Neural cell (in vitro differentiated cells): ENCODE data around the gene PHF21B. TPM values are rescaled to one million over a fixed set of nuclear protein-coding genes. Genes with fewer than 3 reads are reported as not detected.

ENCODE experiments used
- H2AFZ ChIP-seq: fragments of 200-600, 300-800 bp; sonication (generic), shearing (Covaris generic); 2 replicates; pipeline ENCODE4 v1.6.0; 2014; ENCODE audit warnings: low read depth, mild to moderate bottlenecking, antibody characterized with exemption, low read length, moderate library complexity
- H3F3A ChIP-seq: fragments of 200-600 bp; shearing (Covaris generic); 2 replicates; pipeline ENCODE4 v1.6.1; 2016; ENCODE audit warnings: mild to moderate bottlenecking, moderate library complexity, mixed read lengths, antibody characterized with exemption, low read length; ENCODE audit not compliant: insufficient read depth, poor library complexity, severe bottlenecking
- H3K27ac ChIP-seq: fragments of 200-600, 300-800 bp; sonication (generic), shearing (Covaris generic); 2 replicates; pipeline ENCODE4 v1.5.1; 2014; ENCODE audit warnings: mild to moderate bottlenecking, low read length, moderate library complexity
- H3K27me3 ChIP-seq: fragments of 300-800, 200-600 bp; sonication (generic), shearing (Covaris generic); 2 replicates; pipeline ENCODE4 v1.6.0; 2014; ENCODE audit warnings: mild to moderate bottlenecking, low read depth, low read length, moderate library complexity; ENCODE audit not compliant: insufficient read depth
- H3K36me3 ChIP-seq: fragments of 300-800, 200-600 bp; sonication (generic), shearing (Covaris generic); 2 replicates; pipeline ENCODE4 v1.5.1; 2014; ENCODE audit warnings: mild to moderate bottlenecking, antibody characterized with exemption, low read length, moderate library complexity; ENCODE audit not compliant: insufficient read depth
- H3K4me2 ChIP-seq: fragments of 300-800, 200-600 bp; sonication (generic), shearing (Covaris generic); 2 replicates; pipeline ENCODE4 v1.6.0; 2014; ENCODE audit warnings: mild to moderate bottlenecking, low read length
- H3K4me3 ChIP-seq: fragments of 300-800, 200-600 bp; sonication (generic), shearing (Covaris generic); 2 replicates; pipeline ENCODE4 v1.5.1; 2014; ENCODE audit warnings: mild to moderate bottlenecking, low read length, moderate library complexity
- H3K79me2 ChIP-seq: fragments of 200-600 bp; shearing (Covaris generic); replicated peaks from 2 replicates; pipeline ENCODE4 v1.6.0; 2014; ENCODE audit warnings: mild to moderate bottlenecking, low read length, moderate library complexity; ENCODE audit not compliant: insufficient read depth
- H3K9ac ChIP-seq: fragments of 300-800, 200-600 bp; sonication (generic), shearing (Covaris generic); 2 replicates; pipeline ENCODE4 v1.6.1; 2016; ENCODE audit warnings: mild to moderate bottlenecking, low read length, mixed read lengths
- H3K9me2 ChIP-seq: fragments of 200-600 bp; shearing (Covaris generic); 2 replicates; pipeline ENCODE4 v1.6.1; 2016; ENCODE audit warnings: mild to moderate bottlenecking, low read length, mixed read lengths; ENCODE audit not compliant: insufficient read depth
- H3K9me3 ChIP-seq: fragments of 200-600, 300-800 bp; sonication (generic), shearing (Covaris generic); 2 replicates; pipeline ENCODE4 v1.6.1; 2016; ENCODE audit warnings: mild to moderate bottlenecking, mixed run types, low read length, moderate library complexity, mixed read lengths
- H4K20me1 ChIP-seq: fragments of 200-600 bp; shearing (Covaris generic); 2 replicates; pipeline ENCODE4 v1.6.1; 2016; ENCODE audit warnings: mild to moderate bottlenecking, mixed run types; ENCODE audit not compliant: insufficient read depth
- EP300 ChIP-seq: fragments of 450-650 bp; conservative IDR thresholded peaks from 2 replicates; pipeline ENCODE4 v1.6.1; 2014; ENCODE audit warnings: antibody characterized with exemption, mild to moderate bottlenecking, moderate library complexity; ENCODE audit not compliant: poor library complexity, severe bottlenecking
- EZH2 ChIP-seq: fragments of 200-600, 300-800 bp; shearing (Covaris generic), sonication (generic); IDR thresholded peaks from 2 replicates; pipeline ENCODE4 v1.6.1; 2014; ENCODE audit warnings: antibody characterized with exemption, low read length, borderline replicate concordance, mild to moderate bottlenecking; ENCODE audit not compliant: insufficient read depth, poor library complexity, severe bottlenecking
- MXI1 ChIP-seq: fragments of 450-650 bp; conservative IDR thresholded peaks from 2 replicates; pipeline ENCODE4 v1.6.1; 2014; ENCODE audit warnings: antibody characterized with exemption, mild to moderate bottlenecking; ENCODE audit not compliant: poor library complexity, severe bottlenecking
- POLR2AphosphoS5 ChIP-seq: IDR thresholded peaks from 2 replicates; pipeline ENCODE4 v1.6.1; 2012
- RAD21 ChIP-seq: fragments of 450-650 bp; conservative IDR thresholded peaks from 2 replicates; pipeline ENCODE4 v1.6.1; 2014; ENCODE audit warnings: antibody characterized with exemption, mild to moderate bottlenecking, moderate library complexity
- REST ChIP-seq: IDR thresholded peaks from 2 replicates; pipeline ENCODE4 v1.6.1; 2012; ENCODE audit warnings: borderline replicate concordance
- SMC3 ChIP-seq: fragments of 450-650 bp; conservative IDR thresholded peaks from 2 replicates; pipeline ENCODE4 v1.6.1; 2014; ENCODE audit warnings: antibody characterized with exemption, mild to moderate bottlenecking, moderate library complexity; ENCODE audit not compliant: poor library complexity
- TAF1 ChIP-seq: IDR thresholded peaks from 2 replicates; pipeline ENCODE4 v1.6.1; 2012; ENCODE audit warnings: low read depth
- polyA plus RNA-seq: library from polyadenylated mRNA; depleted of rRNA; stranded (reverse); fragments of >200 nt; gene quantifications from 2 replicates; pipeline ENCODE4 v1.2.3, GENCODE V29; 2014
- TF ChIP-seq, protein P1 (sequence below): fragments of 450-650 bp; IDR thresholded peaks from 2 replicates; pipeline ENCODE4 v1.5.1; 2014; ENCODE audit warnings: antibody characterized with exemption, mild to moderate bottlenecking, moderate library complexity; ENCODE audit not compliant: poor library complexity, severe bottlenecking

PHF21B gene
- polyA plus RNA-seq, 1 donor from 2014 or later, result 49.5 TPM

DNA sequence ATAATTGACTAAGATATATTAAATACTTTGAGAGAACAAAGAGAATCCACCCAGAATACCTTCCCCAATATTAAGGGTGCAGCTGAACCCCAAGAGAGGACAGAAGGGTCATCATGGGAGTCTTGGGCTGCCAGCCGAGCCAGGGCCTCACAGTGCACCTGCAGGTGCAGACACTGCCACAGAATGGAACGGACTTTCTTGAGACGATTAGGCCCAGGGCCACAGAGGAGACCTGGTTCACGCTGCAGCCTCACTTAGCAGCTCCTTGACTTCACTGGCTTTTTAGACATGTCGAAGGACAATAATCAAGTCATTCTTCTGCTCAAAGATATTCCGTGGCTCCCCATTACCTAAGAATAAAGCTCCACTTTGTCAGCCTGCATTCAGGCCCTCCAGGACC, 100.6 kb downstream of the PHF21B start:
- Histone ChIP-seq H2AFZ (no peak overlapping the region), H4K20me1 (no peaks in the 10 kb centered on the region), H3K79me2 (no peaks in the 10 kb centered on the region), H3K4me3 (no peak overlapping the region), H3F3A (no peaks in the 10 kb centered on the region), H3K9ac (no peak overlapping the region), H3K9me2 (no peaks in the 10 kb centered on the region), H3K36me3 (peaks cover 6% of the 10 kb centered on the region), H3K4me2 (no peak overlapping the region), H3K9me3 (peaks cover 5% of the 10 kb centered on the region), H3K27me3 (no peaks in the 10 kb centered on the region), H3K27ac (no peak overlapping the region)
- TF ChIP-seq TAF1 (no peak), POLR2AphosphoS5 (no peak), EP300 (no peak), RAD21 (no peak), SMC3 (no peak)

- Histone ChIP-seq H3K9ac (no peak overlapping the region), H3K27ac (no peak overlapping the region), H3K27me3 (no peaks in the 10 kb centered on the region), H3K4me2 (no peak overlapping the region), H3K36me3 (peaks cover 6% of the 10 kb centered on the region), H4K20me1 (no peaks in the 10 kb centered on the region), H2AFZ (no peak overlapping the region), H3K4me3 (no peak overlapping the region), H3K9me2 (no peaks in the 10 kb centered on the region), H3K9me3 (peaks cover 5% of the 10 kb centered on the region), H3K79me2 (no peaks in the 10 kb centered on the region), H3F3A (no peaks in the 10 kb centered on the region)
- no peak for TF ChIP-seq POLR2AphosphoS5
- TF ChIP-seq REST, result no peak
- TF ChIP-seq EP300, result no peak
- TF ChIP-seq, protein P1, sequence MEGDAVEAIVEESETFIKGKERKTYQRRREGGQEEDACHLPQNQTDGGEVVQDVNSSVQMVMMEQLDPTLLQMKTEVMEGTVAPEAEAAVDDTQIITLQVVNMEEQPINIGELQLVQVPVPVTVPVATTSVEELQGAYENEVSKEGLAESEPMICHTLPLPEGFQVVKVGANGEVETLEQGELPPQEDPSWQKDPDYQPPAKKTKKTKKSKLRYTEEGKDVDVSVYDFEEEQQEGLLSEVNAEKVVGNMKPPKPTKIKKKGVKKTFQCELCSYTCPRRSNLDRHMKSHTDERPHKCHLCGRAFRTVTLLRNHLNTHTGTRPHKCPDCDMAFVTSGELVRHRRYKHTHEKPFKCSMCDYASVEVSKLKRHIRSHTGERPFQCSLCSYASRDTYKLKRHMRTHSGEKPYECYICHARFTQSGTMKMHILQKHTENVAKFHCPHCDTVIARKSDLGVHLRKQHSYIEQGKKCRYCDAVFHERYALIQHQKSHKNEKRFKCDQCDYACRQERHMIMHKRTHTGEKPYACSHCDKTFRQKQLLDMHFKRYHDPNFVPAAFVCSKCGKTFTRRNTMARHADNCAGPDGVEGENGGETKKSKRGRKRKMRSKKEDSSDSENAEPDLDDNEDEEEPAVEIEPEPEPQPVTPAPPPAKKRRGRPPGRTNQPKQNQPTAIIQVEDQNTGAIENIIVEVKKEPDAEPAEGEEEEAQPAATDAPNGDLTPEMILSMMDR, result no peak
- TF ChIP-seq TAF1, result no peak
- TF ChIP-seq SMC3, result no peak
- TF ChIP-seq EZH2, result no peak
- no peak for TF ChIP-seq MXI1
- no peak for TF ChIP-seq RAD21
Observed at GRCh38 chr22:44907765-44908737, 101.8 kb downstream of the PHF21B start.
